ENCODE data around the gene ADD3. TPM values are rescaled to one million over a fixed set of nuclear protein-coding genes. Genes with fewer than 3 reads are reported as not detected.

Gene ADD3
- total and polyA plus RNA-seq, 8 donors = 62.0 to 362 (median 322) TPM

- intact Hi-C loops (cut with DNase I) = no loop called here
- peaks cover 11 to 39% of the 10 kb centered on the region in 2 donors for H3K4me1 ChIP-seq
- H3K36me3 ChIP-seq = no peaks in the 10 kb centered on the region
- ATAC-seq (no peak), DNase-seq (no peak)
- H3K27ac ChIP-seq = no peak overlapping the region
- no peak overlapping the region for H3K4me3 ChIP-seq
- TF ChIP-seq CTCF (IDR thresholded peaks at IDR 0.05) = no peak
- H3K9me3 ChIP-seq = no peaks in the 10 kb centered on the region
- H3K27me3 ChIP-seq = no peaks in the 10 kb centered on the region
Measured at GRCh38 chr10:110033701-110034235, 26.0 kb downstream of the ADD3 start.

- Histone ChIP-seq H3K9me3 (no peaks in the 10 kb centered on the region), H3K4me3 (no peak overlapping the region), H3K36me3 (no peaks in the 10 kb centered on the region), H3K27ac (no peak overlapping the region), H3K27me3 (no peaks in the 10 kb centered on the region), H3K4me1 (peaks cover 11 to 39% of the 10 kb centered on the region in 2 donors)
- ATAC-seq (no peak), DNase-seq (no peak)
- TF ChIP-seq CTCF (IDR thresholded peaks at IDR 0.05) = no peak
- intact Hi-C loops (cut with DNase I) = no loop called here
Measured at GRCh38 chr10:110034596-110034995, 26.8 kb downstream of the ADD3 start.

GRCh38 chr10:110035070-110035921 lies 27.5 kb downstream of the ADD3 start:
- intact Hi-C loops (cut with DNase I) = no loop called here
- no peak for DNase-seq
- Histone ChIP-seq H3K4me3 (no peak overlapping the region), H3K27ac (no peak overlapping the region), H3K27me3 (no peaks in the 10 kb centered on the region), H3K36me3 (no peaks in the 10 kb centered on the region), H3K4me1 (peaks cover 11 to 39% of the 10 kb centered on the region in 2 donors), H3K9me3 (no peaks in the 10 kb centered on the region)
- no peak for TF ChIP-seq CTCF (IDR thresholded peaks at IDR 0.05)
- ATAC-seq = no peak

GRCh38 chr10:110036640-110037039 lies 28.9 kb downstream of the ADD3 start:
- TF ChIP-seq CTCF (IDR thresholded peaks at IDR 0.05) = no peak
- ATAC-seq (no peak), DNase-seq (no peak)
- H3K36me3 ChIP-seq = no peaks in the 10 kb centered on the region
- peaks cover 11 to 44% of the 10 kb centered on the region in 2 donors for H3K4me1 ChIP-seq
- no peaks in the 10 kb centered on the region for H3K9me3 ChIP-seq
- H3K27ac ChIP-seq = no peak overlapping the region
- intact Hi-C loops (cut with DNase I) = no loop called here
- H3K4me3 ChIP-seq = no peak overlapping the region
- no peaks in the 10 kb centered on the region for H3K27me3 ChIP-seq

- intact Hi-C loops (cut with DNase I) = no loop called here
- peaks cover 2 to 25% of the 10 kb centered on the region in 2 donors for H3K4me1 ChIP-seq
- no peaks in the 10 kb centered on the region for H3K27me3 ChIP-seq
- H3K4me3 ChIP-seq = no peak overlapping the region
- TF ChIP-seq CTCF (IDR thresholded peaks at IDR 0.05) = no peak
- H3K9me3 ChIP-seq = no peaks in the 10 kb centered on the region
- DNase-seq (no peak), ATAC-seq (no peak)
- H3K27ac ChIP-seq = no peak overlapping the region
- no peaks in the 10 kb centered on the region for H3K36me3 ChIP-seq
Measured at GRCh38 chr10:110039254-110039653, 31.5 kb downstream of the ADD3 start.

Measured in left lung (tissue), 10 donors.